Activated naive CD8-positive, alpha-beta T cell treated with anti-CD3 and anti-CD28 coated beads, Interleukin-2, amount 10 ng/mL, durations not matched to agents 7 days and 5 days (primary cell): ENCODE data around the gene PPA1. TPM values are rescaled to one million over a fixed set of nuclear protein-coding genes. Genes with fewer than 3 reads are reported as not detected.
A peak's percentile ranks its signal among the peaks of the same experiment; 100 is the strongest.
"Not testable (repeated sequence)": the region's sequence is repeated elsewhere in the genome, so short reads cannot be mapped to it uniquely, and the experiment has no call there.

Experiments
- ATAC-seq: fragments of 150-1000 bp; cut with Tn5 transposase; one replicate; pipeline ENCODE4 v1.10.0; 2021; ENCODE audit warnings: low read depth, moderate library complexity
- POLR2A ChIA-PET: fragments of 350-600 bp; sonication (Branson Sonifier 250); formaldehyde crosslinking; loops from one replicate; lab custom pipeline; 2021; ENCODE audit warnings: antibody characterized with exemption; lab: Charles Lee
- DNase-seq: peaks from one replicate; pipeline ENCODE4 v3.0.0; 2021
- H3K27ac Mint-ChIP-seq: one replicate; pipeline ENCODE4 v1.8.0; 2022; ENCODE audit warnings: mild to moderate bottlenecking, mixed read lengths
- H3K27me3 Mint-ChIP-seq: one replicate; pipeline ENCODE4 v1.8.0; 2022; ENCODE audit warnings: mild to moderate bottlenecking, moderate library complexity, mixed read lengths
- H3K36me3 Mint-ChIP-seq: one replicate; pipeline ENCODE4 v1.8.0; 2021; ENCODE audit warnings: mild to moderate bottlenecking, mixed read lengths
- H3K4me1 Mint-ChIP-seq: one replicate; pipeline ENCODE4 v1.8.0; 2021; ENCODE audit warnings: mixed read lengths
- H3K4me3 Mint-ChIP-seq: one replicate; pipeline ENCODE4 v1.8.0; 2022; ENCODE audit warnings: mild to moderate bottlenecking, moderate library complexity, mixed read lengths
- H3K9me3 Mint-ChIP-seq: one replicate; pipeline ENCODE4 v1.8.0; 2021; ENCODE audit warnings: mixed read lengths
- total RNA-seq, 2 experiments: library from RNA; stranded (reverse); gene quantifications; one replicate each; pipeline ENCODE4 v1.2.3, GENCODE V29; 2021

Gene PPA1
- total RNA-seq, 2 experiments from 2014 or later = 107 to 110 TPM

DNA sequence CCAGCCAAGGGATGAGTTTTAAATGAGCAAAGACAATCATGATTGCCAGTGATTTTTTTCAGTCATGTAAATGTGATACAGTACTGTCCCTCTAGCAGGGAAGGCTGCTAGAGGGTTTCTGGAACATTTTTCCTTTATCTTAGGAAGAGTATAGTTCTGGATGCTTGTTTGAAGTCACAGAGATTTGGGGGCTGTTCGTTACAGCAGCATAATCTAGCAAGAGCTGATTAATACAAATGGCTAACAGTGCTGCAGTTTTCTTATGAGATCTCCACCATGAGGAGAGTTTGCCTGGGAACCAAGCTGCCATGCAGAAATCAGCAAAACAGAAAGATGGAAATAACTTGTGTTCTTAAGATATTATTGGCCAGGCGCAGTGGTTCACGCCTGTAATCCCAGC is 7.9 kb upstream of the PPA1 start:
- peaks cover 5% of the 10 kb centered on the region for H3K9me3 Mint-ChIP-seq
- POLR2A ChIA-PET = no interaction called here
- H3K27ac Mint-ChIP-seq = no peak overlapping the region
- ATAC-seq = no peak
- peaks cover 3% of the 10 kb centered on the region for H3K4me1 Mint-ChIP-seq
- H3K27me3 Mint-ChIP-seq = peaks cover 21% of the 10 kb centered on the region
- no peak overlapping the region for H3K4me3 Mint-ChIP-seq
- no peak for DNase-seq
- H3K36me3 Mint-ChIP-seq = peaks cover 1% of the 10 kb centered on the region

DNA sequence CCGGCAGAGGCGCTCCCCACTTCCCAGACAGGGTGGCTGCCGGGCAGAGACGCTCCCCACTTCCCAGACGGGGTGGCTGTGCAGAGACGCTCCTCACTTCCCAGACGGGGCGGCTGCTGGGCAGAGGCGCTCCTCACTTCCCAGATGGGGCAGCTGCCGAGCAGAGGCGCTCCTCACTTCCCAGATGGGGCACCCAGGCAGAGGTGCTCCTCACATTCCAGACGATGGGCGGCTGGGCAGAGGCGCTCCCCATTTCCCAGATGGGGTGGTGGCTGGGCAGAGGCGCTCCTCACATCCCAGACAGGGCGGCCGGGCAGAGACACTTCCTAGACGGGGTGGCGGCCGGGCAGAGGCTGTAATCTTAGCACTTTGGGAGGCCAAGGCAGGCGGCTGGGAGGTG is 6.8 kb upstream of the PPA1 start:
- POLR2A ChIA-PET = not testable (repeated sequence)
- H3K27me3 Mint-ChIP-seq = peaks cover 14% of the 10 kb centered on the region

DNA sequence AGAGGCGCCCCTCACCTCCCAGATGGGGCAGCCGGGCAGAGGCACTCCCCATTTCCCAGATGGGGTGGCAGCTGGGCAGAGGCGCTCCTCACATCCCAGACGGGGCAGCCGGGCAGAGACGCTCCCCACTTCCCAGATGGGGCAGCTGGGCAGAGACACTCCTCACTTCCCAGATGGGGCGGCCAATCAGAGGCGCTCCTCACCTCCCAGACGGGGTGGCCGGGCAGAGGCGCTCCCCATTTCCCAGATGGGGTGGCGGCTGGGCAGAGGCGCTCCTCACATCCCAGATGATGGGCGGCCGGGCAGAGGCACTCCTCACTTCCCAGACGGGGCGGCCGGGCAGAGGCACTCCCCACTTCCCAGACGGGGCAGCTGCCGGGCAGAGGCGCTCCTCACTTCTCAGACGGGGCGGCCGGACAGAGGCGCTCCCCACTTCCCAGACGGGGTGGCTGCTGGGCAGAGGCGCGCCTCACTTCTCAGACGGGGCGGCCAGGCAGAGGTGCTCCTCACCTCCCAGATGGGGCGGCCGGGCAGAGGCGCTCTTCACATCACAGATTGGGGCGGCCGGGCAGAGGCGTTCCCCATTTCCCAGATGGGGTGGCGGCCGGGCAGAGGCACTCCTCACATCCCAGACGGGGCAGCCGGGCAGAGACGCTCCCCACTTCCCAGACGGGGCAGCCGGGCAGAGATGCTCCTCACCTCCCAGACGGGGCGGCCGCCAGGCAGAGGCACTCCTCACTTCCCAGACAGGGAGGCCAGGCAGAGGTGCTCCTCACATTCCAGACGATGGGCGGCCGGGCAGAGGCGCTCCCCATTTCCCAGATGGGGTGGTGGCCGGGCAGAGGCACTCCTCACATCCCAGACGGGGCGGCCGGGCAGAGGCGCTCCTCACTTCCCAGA is 6.1 kb upstream of the PPA1 start:
- POLR2A ChIA-PET, H3K4me3 Mint-ChIP-seq, H3K36me3 Mint-ChIP-seq, DNase-seq, H3K27me3 Mint-ChIP-seq, H3K27ac Mint-ChIP-seq, ATAC-seq, H3K9me3 Mint-ChIP-seq: not testable (repeated sequence)
- H3K4me1 Mint-ChIP-seq = peaks cover 13% of the 10 kb centered on the region

More for the DNA sequence above, 6.8 kb upstream of the PPA1 start:
- not testable (repeated sequence) for H3K9me3 Mint-ChIP-seq, H3K4me3 Mint-ChIP-seq, H3K4me1 Mint-ChIP-seq, ATAC-seq, H3K27ac Mint-ChIP-seq, DNase-seq, H3K36me3 Mint-ChIP-seq

DNA sequence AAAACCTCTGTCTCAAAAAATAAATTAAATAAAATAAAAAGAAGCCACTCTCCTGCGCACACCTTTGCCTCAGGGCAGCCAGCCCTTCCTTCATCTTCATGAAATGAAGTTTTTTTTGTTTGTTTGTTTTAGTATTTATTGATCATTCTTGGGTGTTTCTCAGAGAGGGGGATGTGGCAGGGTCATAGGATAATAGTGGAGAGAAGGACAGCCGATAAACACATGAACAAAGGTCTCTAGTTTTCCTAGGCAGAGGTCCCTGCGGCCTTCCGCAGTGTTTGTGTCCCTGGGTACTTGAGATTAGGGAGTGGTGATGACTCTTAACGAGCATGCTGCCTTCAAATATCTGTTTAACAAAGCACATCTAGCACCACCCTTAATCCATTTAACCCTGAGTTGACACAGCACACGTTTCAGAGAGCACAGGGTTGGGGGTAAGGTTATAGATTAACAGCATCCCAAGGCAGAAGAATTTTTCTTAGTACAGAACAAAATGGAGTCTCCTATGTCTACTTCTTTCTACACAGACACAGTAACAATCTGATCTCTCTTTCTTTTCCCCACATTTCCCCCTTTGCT is 4.8 kb upstream of the PPA1 start:
- H3K4me1 Mint-ChIP-seq = peaks cover 17% of the 10 kb centered on the region
- H3K36me3 Mint-ChIP-seq, ATAC-seq, H3K27me3 Mint-ChIP-seq, POLR2A ChIA-PET, DNase-seq, H3K4me3 Mint-ChIP-seq, H3K9me3 Mint-ChIP-seq, H3K27ac Mint-ChIP-seq: not testable (repeated sequence)

DNA sequence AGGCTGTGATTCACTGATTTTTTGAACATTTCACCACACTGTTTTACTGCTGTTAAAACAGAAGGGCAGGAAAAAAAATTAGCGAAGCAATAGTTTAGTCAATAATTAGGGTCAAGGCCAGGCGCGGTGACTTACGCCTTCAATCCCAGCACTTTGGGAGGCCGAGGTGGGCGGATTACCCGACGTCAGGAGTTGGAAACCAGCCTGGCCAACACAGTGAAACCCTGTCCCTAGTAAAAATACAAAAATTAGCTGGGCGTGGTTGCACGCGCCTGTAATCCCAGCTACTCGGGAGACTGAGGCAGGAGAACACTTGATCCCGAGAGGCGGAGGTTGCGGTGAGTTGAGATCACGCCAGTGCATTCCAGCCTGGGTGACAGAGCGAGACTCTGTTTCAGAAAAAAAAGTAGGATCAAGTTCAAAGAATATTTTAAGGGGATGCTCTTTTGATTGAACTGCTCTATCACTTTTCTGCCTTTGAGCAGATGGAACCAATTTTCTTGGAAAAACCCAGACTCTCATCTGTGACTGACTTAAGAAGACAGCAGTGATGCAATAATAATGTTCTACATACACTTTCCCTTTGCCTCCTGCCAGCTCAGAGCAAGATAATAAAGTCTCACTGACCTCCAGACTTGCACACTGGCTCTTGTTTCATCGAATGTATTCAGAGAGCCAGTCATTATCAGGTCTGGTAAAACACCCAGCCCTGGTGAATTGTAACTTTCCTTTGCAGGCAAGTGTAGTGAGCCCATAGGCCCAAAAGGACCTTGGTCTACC is 1.6 kb upstream of the PPA1 start:
- ATAC-seq (no peak), DNase-seq (no peak)
- H3K36me3 Mint-ChIP-seq = peaks cover 7% of the 10 kb centered on the region
- H3K27ac Mint-ChIP-seq = no peak overlapping the region
- peaks cover 32% of the 10 kb centered on the region for H3K4me1 Mint-ChIP-seq
- H3K4me3 Mint-ChIP-seq = no peak overlapping the region
- POLR2A ChIA-PET = no interaction called here
- no peaks in the 10 kb centered on the region for H3K27me3 Mint-ChIP-seq
- peaks cover 2% of the 10 kb centered on the region for H3K9me3 Mint-ChIP-seq

DNA sequence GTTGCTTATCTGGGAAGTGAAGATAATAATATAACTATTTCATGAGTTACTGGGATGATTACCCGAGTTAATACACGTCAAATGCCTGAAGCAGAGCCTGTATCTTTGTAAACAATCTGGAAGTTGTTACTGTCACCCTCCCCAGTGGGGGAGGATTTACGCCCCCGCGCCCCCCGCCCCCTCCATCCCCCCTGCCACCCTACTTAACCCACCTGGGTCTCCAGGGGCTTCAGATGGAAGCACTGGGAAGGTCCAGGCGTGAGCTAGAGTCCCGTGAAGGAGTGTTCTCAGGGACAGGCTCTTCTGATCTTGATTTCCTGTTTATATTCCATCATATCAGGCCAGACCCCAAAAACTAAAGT is 691 bp upstream of the PPA1 start:
- peaks cover 2% of the 10 kb centered on the region for H3K9me3 Mint-ChIP-seq
- POLR2A ChIA-PET = interaction anchor here (0.7 to 2.5 kb wide), 4 partner anchors 12 to 131 kb away, joined by 3 to 12 read pairs (median 4); no protein-coding TSS in a partner anchor
- H3K4me3 Mint-ChIP-seq = peak overlapping the region; percentile 86
- DNase-seq (no peak), ATAC-seq (no peak)
- H3K27ac Mint-ChIP-seq = peak overlapping the region; percentile 78
- H3K4me1 Mint-ChIP-seq = peaks cover 37% of the 10 kb centered on the region
- peaks cover 13% of the 10 kb centered on the region for H3K36me3 Mint-ChIP-seq
- no peaks in the 10 kb centered on the region for H3K27me3 Mint-ChIP-seq

DNA sequence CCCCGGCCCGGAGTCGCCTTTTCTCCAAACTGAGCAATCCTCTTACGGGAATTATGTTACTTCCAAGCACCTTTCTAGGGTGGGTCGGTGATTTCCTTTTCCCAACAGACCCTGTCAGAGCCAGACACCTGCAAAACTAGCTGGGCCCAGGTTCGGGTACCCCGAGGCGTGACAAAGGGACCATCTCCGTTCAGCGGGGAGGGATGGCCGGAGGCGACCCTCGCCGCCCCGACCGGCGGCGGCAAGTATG is 445 bp downstream of the PPA1 start:
- POLR2A ChIA-PET = interaction anchor here (1.2 to 2.5 kb wide), 6 partner anchors 10 to 131 kb away, joined by 4 to 12 read pairs (median 8); partner anchors contain the start of genes SAR1A and TYSND1
- Mint-ChIP-seq H3K27me3 (no peaks in the 10 kb centered on the region), H3K4me3 (peak overlapping the region; percentile 86), H3K27ac (peak overlapping the region; percentile 85), H3K36me3 (peaks cover 13% of the 10 kb centered on the region), H3K4me1 (peaks cover 42% of the 10 kb centered on the region), H3K9me3 (no peaks in the 10 kb centered on the region)
- ATAC-seq (no peak), DNase-seq (no peak)

DNA sequence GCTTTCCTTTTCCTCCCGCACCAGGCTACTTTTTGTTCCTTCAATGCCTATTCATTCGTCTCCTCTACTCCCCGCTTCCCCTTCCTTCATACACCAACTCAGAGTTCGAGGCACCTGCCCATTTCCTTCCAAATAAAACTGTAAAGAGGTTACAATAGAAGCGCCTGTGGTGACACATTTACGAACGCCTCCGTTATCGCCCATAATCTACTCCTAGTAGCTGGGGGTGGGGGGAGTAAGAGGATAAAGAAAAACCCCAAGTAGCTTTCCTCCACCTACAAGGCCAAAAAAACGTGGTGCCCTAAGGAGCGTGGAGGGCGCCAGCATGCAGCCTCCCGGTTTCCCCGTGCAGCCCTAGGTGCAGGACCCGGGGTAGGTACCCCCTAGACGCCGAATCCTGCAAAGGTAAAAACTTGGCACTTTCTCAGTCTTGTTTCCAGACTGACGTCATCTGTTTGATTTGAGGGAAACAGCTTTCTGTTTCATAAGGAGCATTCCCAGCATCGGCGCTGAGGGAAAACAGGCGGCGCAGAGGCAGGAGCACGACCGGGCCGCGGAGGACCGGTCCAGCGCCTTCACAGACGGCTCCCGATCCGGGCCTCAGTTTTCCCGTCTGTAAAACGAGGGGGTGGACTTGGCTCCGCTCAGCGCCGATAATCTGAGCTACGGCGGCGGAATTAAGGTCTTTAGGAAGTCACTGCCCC is 922 bp downstream of the PPA1 start:
- H3K4me1 Mint-ChIP-seq = peaks cover 42% of the 10 kb centered on the region
- peak overlapping the region; percentile 85 for H3K27ac Mint-ChIP-seq
- H3K36me3 Mint-ChIP-seq = peaks cover 14% of the 10 kb centered on the region
- no peaks in the 10 kb centered on the region for H3K27me3 Mint-ChIP-seq
- peak overlapping the region; percentile 86 for H3K4me3 Mint-ChIP-seq
- H3K9me3 Mint-ChIP-seq = no peaks in the 10 kb centered on the region
- peak; percentile 2 for ATAC-seq
- POLR2A ChIA-PET = interaction anchor here (1.2 to 2.5 kb wide), 6 partner anchors 10 to 132 kb away, joined by 4 to 12 read pairs (median 8); partner anchors contain the start of genes SAR1A and TYSND1
- peak; percentile 53 for DNase-seq

DNA sequence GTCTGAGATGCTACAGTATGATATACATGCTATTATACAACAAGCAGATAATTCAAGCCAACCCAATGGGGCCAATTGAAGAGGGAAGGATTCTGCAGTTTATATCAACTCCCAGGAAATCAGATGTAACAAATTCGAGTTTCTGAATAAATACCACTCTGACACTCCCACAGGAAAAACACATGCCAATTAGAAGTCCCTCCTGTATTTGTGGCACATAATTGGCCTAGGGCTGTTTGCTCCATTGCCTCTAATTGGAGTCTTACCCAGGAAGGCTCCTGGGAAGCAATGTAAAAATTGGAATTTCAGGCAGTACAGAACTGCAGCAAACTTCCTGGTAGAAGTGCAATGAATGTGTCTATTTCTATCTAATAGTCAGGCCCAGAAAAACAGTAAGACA is 4.7 kb downstream of the PPA1 start:
- Mint-ChIP-seq H3K4me3 (no peak overlapping the region), H3K27ac (no peak overlapping the region), H3K36me3 (peaks cover 13% of the 10 kb centered on the region), H3K4me1 (peaks cover 30% of the 10 kb centered on the region), H3K27me3 (no peaks in the 10 kb centered on the region), H3K9me3 (no peaks in the 10 kb centered on the region)
- ATAC-seq = no peak
- no peak for DNase-seq
- POLR2A ChIA-PET = no interaction called here

DNA sequence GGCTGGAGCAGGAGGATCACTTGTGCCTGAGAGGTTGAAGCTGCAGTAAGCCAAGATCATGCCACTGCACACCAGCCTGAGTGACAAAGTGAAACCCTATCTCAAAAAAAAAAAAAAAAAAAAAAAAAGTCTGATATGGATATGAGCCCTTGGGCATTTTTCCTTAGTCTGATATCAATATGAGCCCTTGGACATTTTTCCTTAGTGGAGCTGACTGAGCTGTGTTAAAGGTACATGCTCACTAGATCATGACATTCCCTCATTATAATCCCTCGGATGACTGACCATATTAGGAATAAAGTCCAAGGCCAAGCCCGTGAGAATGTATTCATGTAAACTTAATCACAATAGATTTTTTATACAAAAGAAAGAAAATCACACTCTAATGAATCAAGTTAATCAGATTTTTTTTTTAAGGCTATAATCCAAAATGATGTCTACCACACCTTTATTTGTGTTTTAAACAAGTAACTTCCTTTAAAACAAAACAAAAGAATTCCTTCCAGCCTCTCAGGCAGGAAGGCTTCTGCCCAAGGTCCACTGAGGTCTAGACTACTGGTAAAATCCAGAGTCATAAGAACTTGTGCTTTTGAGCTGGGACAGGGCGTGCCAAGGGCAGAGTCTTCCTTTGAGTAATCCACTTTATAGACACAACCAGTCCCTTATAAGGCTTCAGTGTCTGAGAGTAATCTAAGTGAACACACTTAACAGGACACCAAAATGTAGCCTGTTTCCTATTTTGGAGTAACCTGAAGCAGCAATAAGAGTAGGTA is 5.5 kb downstream of the PPA1 start:
- no peak overlapping the region for H3K27ac Mint-ChIP-seq
- H3K4me3 Mint-ChIP-seq = no peak overlapping the region
- peaks cover 14% of the 10 kb centered on the region for H3K36me3 Mint-ChIP-seq
- no peak for ATAC-seq
- no peaks in the 10 kb centered on the region for H3K9me3 Mint-ChIP-seq
- peaks cover 32% of the 10 kb centered on the region for H3K4me1 Mint-ChIP-seq
- no peak for DNase-seq
- POLR2A ChIA-PET = no interaction called here
- H3K27me3 Mint-ChIP-seq = no peaks in the 10 kb centered on the region

DNA sequence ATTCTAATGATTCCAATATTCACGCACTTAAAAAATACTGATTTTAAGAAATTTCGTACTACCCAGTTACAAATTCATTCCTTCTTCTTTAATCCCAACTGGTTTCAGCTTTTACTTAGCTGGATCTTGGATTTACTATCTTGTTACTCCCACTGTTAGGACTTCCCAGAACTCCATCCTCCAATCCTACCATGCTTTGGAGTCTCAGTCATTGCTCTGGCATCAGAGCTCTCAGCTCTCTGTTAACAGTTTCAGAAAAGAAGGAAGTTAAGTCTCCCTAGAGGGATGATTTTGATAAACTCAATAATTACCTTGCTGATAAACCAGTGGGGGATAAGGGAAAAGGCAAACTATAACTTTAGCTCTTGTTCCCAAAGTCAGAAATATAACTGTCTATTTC is 9.5 kb downstream of the PPA1 start:
- DNase-seq (no peak), ATAC-seq (no peak)
- Mint-ChIP-seq H3K9me3 (no peaks in the 10 kb centered on the region), H3K4me3 (no peak overlapping the region), H3K27me3 (no peaks in the 10 kb centered on the region), H3K4me1 (peaks cover 19% of the 10 kb centered on the region), H3K27ac (no peak overlapping the region), H3K36me3 (peaks cover 9% of the 10 kb centered on the region)
- POLR2A ChIA-PET = interaction anchor here (2.7 kb wide), 1 partner anchor 9 kb away, joined by 9 read pairs; no protein-coding TSS in a partner anchor

DNA sequence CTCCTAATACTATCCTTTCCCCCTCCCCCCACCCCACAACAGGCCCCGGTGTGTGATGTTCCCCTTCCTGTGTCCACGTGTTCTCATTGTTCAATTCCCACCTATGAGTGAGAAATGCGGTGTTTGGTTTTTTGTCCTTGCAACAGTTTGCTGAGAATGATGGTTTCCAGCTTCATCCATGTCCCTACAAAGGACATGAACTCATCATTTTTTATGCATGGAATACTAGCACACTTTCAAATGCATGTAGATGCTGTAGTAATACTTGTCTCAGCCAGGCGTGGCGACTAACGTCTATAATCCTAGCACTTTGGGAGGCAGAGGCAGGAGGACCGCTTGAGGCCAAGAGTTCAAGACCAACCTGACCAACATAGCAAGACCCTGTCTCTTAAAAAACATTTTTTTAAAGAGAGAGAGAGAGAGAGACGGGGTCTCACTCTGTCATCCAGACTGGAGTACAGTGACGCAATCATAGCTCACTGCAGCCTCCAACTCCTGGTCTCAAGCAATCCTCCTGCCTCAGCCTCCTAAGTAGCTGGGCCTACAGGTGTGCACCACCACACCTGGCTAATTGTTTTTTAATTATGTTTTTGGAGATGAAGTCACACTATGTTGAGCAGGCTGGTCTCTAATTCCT is 10.3 kb downstream of the PPA1 start:
- DNase-seq, H3K27me3 Mint-ChIP-seq, H3K9me3 Mint-ChIP-seq, ATAC-seq, H3K4me3 Mint-ChIP-seq: not testable (repeated sequence)
- POLR2A ChIA-PET = interaction anchor here (2.7 kb wide), 1 partner anchor 9 kb away, joined by 9 read pairs; no protein-coding TSS in a partner anchor
- Mint-ChIP-seq H3K36me3 (peaks cover 13% of the 10 kb centered on the region), H3K4me1 (peaks cover 21% of the 10 kb centered on the region), H3K27ac (peak overlapping the region; percentile 59)
